Esophagus muscularis mucosa (tissue), 4 donors: ENCODE measurements around the gene IFNL2. TPM values are rescaled to one million over a fixed set of nuclear protein-coding genes. Genes with fewer than 3 reads are reported as not detected.

Experiments
- DNase-seq: peaks from one replicate; pipeline ENCODE4 v3.0.0-alpha.2; 2017; ENCODE audit errors: extremely low spot score
- H3K27ac ChIP-seq, 4 donors: fragments of 200-600 bp; sonication (generic); replicated peaks in 1 of 4; 1 replicate in 3 of 4; 2 replicates in 1 of 4; pipeline ENCODE4 v1.5.1; 2016 to 2019; ENCODE audit warnings: mild to moderate bottlenecking in 1 of 4
- H3K27me3 ChIP-seq, 4 donors: fragments of 200-600 bp; sonication (generic); one replicate each; pipeline versions ENCODE4 v1.5.1 to v1.6.0; 2016 to 2019
- H3K36me3 ChIP-seq, 4 donors: fragments of 200-600 bp; sonication (generic); one replicate each; pipeline ENCODE4 v1.5.1; 2016 to 2019
- H3K4me1 ChIP-seq, 4 donors: fragments of 200-600 bp; sonication (generic); one replicate each; pipeline ENCODE4 v1.5.1; 2016 to 2019
- H3K4me3 ChIP-seq, 4 donors: fragments of 200-600 bp; sonication (generic); 1 replicate in 2 of 4; 2 replicates in 2 of 4; pipeline ENCODE4 v1.5.1; 2016 to 2019; ENCODE audit warnings: mild to moderate bottlenecking in 4 of 4, moderate library complexity in 1 of 4
- H3K9me3 ChIP-seq, 4 donors: fragments of 200-600 bp; sonication (generic); 1 replicate in 3 of 4; 2 replicates in 1 of 4; pipeline ENCODE4 v1.5.1; 2016 to 2019
- EP300 ChIP-seq: sonication (generic); formaldehyde crosslinking; IDR thresholded peaks from one replicate; pipeline ENCODE4 v1.6.1; 2017; ENCODE audit warnings: antibody characterized with exemption
- POLR2A ChIP-seq: fragments of 450-650 bp; IDR thresholded peaks from one replicate; pipeline ENCODE4 v1.6.1; 2017; ENCODE audit warnings: antibody characterized with exemption, moderate library complexity, mild to moderate bottlenecking, low read depth
- POLR2AphosphoS5 ChIP-seq, 2 donors: sonication (generic); formaldehyde crosslinking; IDR thresholded peaks; one replicate each; pipeline ENCODE4 v1.6.1; 2017; ENCODE audit warnings: antibody characterized with exemption in 2 of 2
- WGBS: methylation state at CpG from one replicate; pipeline ENCODE4 v1.1.5; 2018; 5-methylcytosine and 5-hydroxymethylcytosine counted together
- intact Hi-C: fragments of 100-400 bp; cut with DNase I; formaldehyde crosslinking; loops from one replicate; pipeline ENCODE4 v1.15.1; 2023
- total RNA-seq, 4 donors: library from RNA; depleted of rRNA; stranded (reverse); fragments of >200 nt; gene quantifications; one replicate each; pipeline versions ENCODE4 v1.1.0 to v1.2.1, GENCODE V29; 2016
- TF ChIP-seq, protein P1 (sequence below), 3 experiments: fragments of 200-600 bp in 2 of 3; fragments of 450-650 bp in 1 of 3; sonication (generic) in 2 of 3; IDR thresholded peaks; one replicate each; pipeline ENCODE4 v1.5.1; 2017 to 2019; ENCODE audit warnings: antibody characterized with exemption in 3 of 3, mild to moderate bottlenecking in 2 of 3, moderate library complexity in 1 of 3

IFNL2 gene
- total RNA-seq, 4 donors from 2014 or later: not detected

DNA sequence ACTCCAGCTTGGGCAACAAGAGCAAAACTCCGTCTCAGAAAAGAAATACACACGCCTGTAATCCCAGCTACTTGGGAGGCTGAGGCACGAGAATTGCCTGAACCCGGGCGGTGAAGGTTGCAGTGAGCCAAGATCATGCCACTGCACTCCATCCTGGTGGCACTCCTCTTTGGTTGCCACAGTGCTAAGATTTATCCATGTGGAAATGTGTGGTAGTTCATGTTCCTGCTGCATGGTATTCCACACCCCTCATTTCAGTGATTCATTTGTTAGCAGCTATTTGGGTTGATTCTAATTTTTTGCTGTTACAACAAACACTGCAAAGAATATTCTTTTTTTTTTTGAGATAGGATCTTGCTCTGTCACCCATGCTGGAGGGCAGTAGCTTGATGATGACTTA lies 35.5 kb upstream of the IFNL2 start:
- H3K36me3 ChIP-seq: no peaks in the 10 kb centered on the region
- intact Hi-C loops: no loop called here

DNA sequence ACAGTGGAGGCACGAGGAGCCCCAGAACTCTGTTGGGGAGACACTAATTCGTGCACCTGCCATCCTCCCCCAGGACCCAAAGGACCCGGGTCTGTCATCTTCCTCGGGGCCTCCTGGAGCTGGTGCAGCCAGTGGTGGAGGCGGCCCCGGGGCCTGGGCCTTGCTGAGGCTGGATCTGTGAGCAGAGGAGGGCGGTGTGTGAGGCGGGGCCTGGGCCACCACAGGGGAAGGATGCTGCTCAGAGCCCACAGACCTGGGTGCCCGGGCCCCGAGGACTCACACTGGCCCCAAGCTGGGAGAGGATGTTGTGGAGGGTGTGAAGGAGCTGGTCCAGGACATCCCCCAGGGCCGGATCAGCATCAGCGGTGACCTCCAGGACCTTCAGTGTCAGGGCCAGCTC lies 31.7 kb upstream of the IFNL2 start:
- Histone ChIP-seq H3K4me3 (no peak overlapping the region), H3K27ac (no peak overlapping the region), H3K27me3 (peaks cover 0 to 65% (median 0%) of the 10 kb centered on the region in 4 donors), H3K9me3 (no peaks in the 10 kb centered on the region), H3K36me3 (no peaks in the 10 kb centered on the region), H3K4me1 (peaks cover 0 to 3% (median 0%) of the 10 kb centered on the region in 4 donors)
- intact Hi-C loops: no loop called here
- DNase-seq: no peak
- TF ChIP-seq POLR2AphosphoS5 (IDR thresholded peaks at IDR 0.05) (no peak), POLR2A (no peak), EP300 (no peak)
- TF ChIP-seq, protein P1, sequence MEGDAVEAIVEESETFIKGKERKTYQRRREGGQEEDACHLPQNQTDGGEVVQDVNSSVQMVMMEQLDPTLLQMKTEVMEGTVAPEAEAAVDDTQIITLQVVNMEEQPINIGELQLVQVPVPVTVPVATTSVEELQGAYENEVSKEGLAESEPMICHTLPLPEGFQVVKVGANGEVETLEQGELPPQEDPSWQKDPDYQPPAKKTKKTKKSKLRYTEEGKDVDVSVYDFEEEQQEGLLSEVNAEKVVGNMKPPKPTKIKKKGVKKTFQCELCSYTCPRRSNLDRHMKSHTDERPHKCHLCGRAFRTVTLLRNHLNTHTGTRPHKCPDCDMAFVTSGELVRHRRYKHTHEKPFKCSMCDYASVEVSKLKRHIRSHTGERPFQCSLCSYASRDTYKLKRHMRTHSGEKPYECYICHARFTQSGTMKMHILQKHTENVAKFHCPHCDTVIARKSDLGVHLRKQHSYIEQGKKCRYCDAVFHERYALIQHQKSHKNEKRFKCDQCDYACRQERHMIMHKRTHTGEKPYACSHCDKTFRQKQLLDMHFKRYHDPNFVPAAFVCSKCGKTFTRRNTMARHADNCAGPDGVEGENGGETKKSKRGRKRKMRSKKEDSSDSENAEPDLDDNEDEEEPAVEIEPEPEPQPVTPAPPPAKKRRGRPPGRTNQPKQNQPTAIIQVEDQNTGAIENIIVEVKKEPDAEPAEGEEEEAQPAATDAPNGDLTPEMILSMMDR (IDR thresholded peaks at IDR 0.05): no peak
- 71% methylated on average over 12 of the region's 12 CpGs for WGBS

More for the DNA sequence above, 35.5 kb upstream of the IFNL2 start:
- H3K4me1 ChIP-seq: peaks cover 0 to 2% (median 0%) of the 10 kb centered on the region in 4 donors
- H3K4me3 ChIP-seq: no peak overlapping the region
- H3K9me3 ChIP-seq: peaks cover 0 to 4% (median 0%) of the 10 kb centered on the region in 4 donors
- WGBS: 83% methylated on average over 5 of the region's 5 CpGs
- peaks cover 0 to 45% (median 0%) of the 10 kb centered on the region in 4 donors for H3K27me3 ChIP-seq
- DNase-seq: no peak
- H3K27ac ChIP-seq: no peak overlapping the region
- TF ChIP-seq EP300 (no peak), POLR2A (no peak), POLR2AphosphoS5 (IDR thresholded peaks at IDR 0.05) (no peak)
- TF ChIP-seq, protein P1 (IDR thresholded peaks at IDR 0.05): no peak

DNA sequence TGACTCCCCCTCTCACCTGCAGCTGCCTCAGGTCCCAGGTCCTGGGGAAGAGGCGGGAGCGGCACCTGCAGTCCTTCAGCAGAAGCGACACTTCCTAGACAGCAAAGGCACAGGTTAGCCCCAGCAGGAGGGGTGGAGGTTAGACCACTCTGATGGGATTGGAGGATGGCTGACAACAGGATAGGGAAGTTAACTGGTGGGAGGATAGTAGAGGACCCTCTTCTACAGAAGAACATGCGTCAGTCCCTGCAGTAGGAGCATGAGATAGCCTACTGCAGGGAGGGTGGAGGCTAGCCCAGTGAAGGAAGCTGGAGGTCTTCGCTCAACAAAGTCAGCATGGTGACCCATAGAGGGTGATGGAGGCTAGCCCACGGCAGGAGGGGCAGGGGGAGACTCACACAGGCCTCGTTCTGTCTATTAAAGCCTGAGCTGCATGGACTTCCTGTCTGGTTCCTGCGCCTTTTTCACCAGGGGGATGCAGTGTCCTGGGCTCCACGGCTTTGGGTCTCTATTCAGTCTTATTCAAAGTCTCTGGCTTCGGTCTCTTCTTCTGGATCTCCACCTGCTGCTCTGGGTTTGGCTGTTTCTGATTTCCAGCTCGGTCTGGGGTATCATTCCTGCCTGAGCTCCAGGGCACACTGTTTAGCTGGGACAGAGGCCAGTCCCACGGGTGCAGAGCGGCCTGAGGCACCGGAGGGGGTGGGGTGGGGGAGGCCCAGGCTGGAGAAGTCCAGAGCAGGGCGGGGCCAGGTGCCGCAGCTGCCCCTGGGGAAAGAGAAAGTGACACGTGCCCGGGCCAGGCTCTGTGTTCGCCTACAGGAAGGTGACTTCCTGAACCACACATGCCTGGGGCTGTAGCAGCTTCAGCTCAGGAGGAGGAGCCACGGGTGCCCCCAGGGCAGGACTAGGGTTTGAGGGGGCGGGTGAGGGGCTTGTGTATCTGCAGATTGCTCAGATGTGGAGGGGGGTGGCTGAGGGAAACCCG lies 30.7 kb upstream of the IFNL2 start:
- Histone ChIP-seq H3K9me3 (no peaks in the 10 kb centered on the region), H3K27me3 (peaks cover 0 to 63% (median 0%) of the 10 kb centered on the region in 4 donors), H3K4me3 (no peak overlapping the region), H3K36me3 (no peaks in the 10 kb centered on the region), H3K4me1 (peaks cover 0 to 3% (median 0%) of the 10 kb centered on the region in 4 donors), H3K27ac (no peak overlapping the region)
- DNase-seq: no peak
- intact Hi-C loops: no loop called here
- TF ChIP-seq, protein P1 (IDR thresholded peaks at IDR 0.05): no peak
- TF ChIP-seq EP300 (no peak), POLR2A (no peak), POLR2AphosphoS5 (IDR thresholded peaks at IDR 0.05) (no peak)
- 42% methylated on average over 20 of the region's 22 CpGs for WGBS

DNA sequence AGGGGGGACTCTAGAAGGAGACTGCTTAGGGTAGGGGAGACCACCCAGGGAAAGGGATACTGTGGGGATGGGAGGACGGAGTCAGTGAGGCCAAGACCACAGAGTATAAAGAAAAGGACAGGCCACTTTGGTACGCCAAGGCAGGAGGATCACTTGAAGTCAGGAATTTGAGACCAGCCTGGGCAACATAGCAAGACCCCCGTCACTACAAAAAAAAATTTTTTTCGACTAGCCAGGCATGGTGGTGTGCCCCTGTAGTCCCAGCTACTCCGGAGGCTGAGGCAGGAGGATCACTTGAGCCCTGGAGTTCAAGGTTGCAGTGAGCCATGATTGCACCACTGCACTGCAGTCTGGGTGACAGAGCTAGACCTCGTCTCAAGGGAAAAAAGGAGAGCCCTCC lies 30.0 kb upstream of the IFNL2 start:
- intact Hi-C loops: no loop called here
- TF ChIP-seq, protein P1 (IDR thresholded peaks at IDR 0.05): no peak
- TF ChIP-seq POLR2AphosphoS5 (IDR thresholded peaks at IDR 0.05) (no peak), EP300 (no peak), POLR2A (no peak)
- Histone ChIP-seq H3K27me3 (peaks cover 0 to 60% (median 0%) of the 10 kb centered on the region in 4 donors), H3K4me1 (peaks cover 0 to 3% (median 0%) of the 10 kb centered on the region in 4 donors), H3K36me3 (no peaks in the 10 kb centered on the region), H3K9me3 (no peaks in the 10 kb centered on the region), H3K4me3 (no peak overlapping the region), H3K27ac (no peak overlapping the region)
- WGBS: 83% methylated on average over 6 of the region's 6 CpGs
- DNase-seq: no peak
